SK-N-SH treated with all-trans-retinoic acid at 6 μM for 48 hours (cell line): ENCODE measurements around the gene FXYD2.
A peak's percentile ranks its signal among the peaks of the same experiment; 100 is the strongest.

Experiments used
- ATAC-seq: fragments of 200-7000 bp; cut with Tn5 transposase; 3 replicates; pipeline ENCODE4 v1.9.1; 2020; ENCODE audit warnings: mild to moderate bottlenecking, moderate library complexity
- ARNTL ChIP-seq: fragments of 450-650 bp; formaldehyde crosslinking; IDR thresholded peaks from 2 replicates; pipeline ENCODE4 v1.5.0; 2020; ENCODE audit warnings: low read depth, mild to moderate bottlenecking, moderate library complexity, borderline replicate concordance
- BACH2 ChIP-seq: fragments of 250-450 bp; sonication (Bioruptor Pico); IDR thresholded peaks from 2 replicates; pipeline ENCODE4 v1.9.0; 2021; ENCODE audit warnings: mild to moderate bottlenecking, borderline replicate concordance
- CSDC2 ChIP-seq: fragments of 250-450 bp; sonication (Bioruptor Pico); IDR thresholded peaks from 2 replicates; pipeline ENCODE4 v1.5.0; 2020; ENCODE audit warnings: mild to moderate bottlenecking, moderate library complexity
- CSRNP3 ChIP-seq: fragments of 250-450 bp; sonication (Bioruptor Pico); IDR thresholded peaks from 2 replicates; pipeline ENCODE4 v1.5.1; 2021; ENCODE audit warnings: mild to moderate bottlenecking, moderate library complexity
- ESRRG ChIP-seq: fragments of 250-450 bp; sonication (Bioruptor Pico); IDR thresholded peaks from 2 replicates; pipeline ENCODE4 v1.6.1; 2021; ENCODE audit warnings: mild to moderate bottlenecking
- GLIS3 ChIP-seq: fragments of 250-450 bp; sonication (Bioruptor Pico); IDR thresholded peaks from 2 replicates; pipeline ENCODE4 v1.5.0; 2020; ENCODE audit warnings: mild to moderate bottlenecking, moderate library complexity
- ISL1 ChIP-seq: fragments of 250-450 bp; sonication (Bioruptor Pico); IDR thresholded peaks from 2 replicates; pipeline ENCODE4 v2.1.2; 2022; ENCODE audit warnings: mild to moderate bottlenecking, moderate library complexity
- OSR1 ChIP-seq: fragments of 250-450 bp; sonication (Bioruptor Pico); IDR thresholded peaks from 2 replicates; pipeline ENCODE4 v1.8.0; 2022; ENCODE audit warnings: moderate library complexity, mild to moderate bottlenecking, inconsistent platforms
- PATZ1 ChIP-seq: fragments of 250-450 bp; sonication (Bioruptor Pico); IDR thresholded peaks from 2 replicates; pipeline ENCODE4 v1.8.0; 2020; ENCODE audit warnings: mild to moderate bottlenecking, moderate library complexity, borderline replicate concordance
- POU6F1 ChIP-seq: fragments of 250-450 bp; sonication (Bioruptor Pico); IDR thresholded peaks from 2 replicates; pipeline ENCODE4 v1.8.0; 2021; ENCODE audit warnings: low read depth, mild to moderate bottlenecking, moderate library complexity, borderline replicate concordance
- PPARA ChIP-seq: fragments of 250-450 bp; sonication (Bioruptor Pico); IDR thresholded peaks from 2 replicates; pipeline ENCODE4 v1.5.0; 2020; ENCODE audit warnings: mild to moderate bottlenecking, borderline replicate concordance
- RARB ChIP-seq: fragments of 250-450 bp; sonication (Bioruptor Pico); IDR thresholded peaks from 2 replicates; pipeline ENCODE4 v1.8.0; 2021; ENCODE audit warnings: mild to moderate bottlenecking, moderate library complexity
- SNAI2 ChIP-seq: fragments of 250-450 bp; sonication (Bioruptor Pico); IDR thresholded peaks from 2 replicates; pipeline ENCODE4 v1.5.0; 2020; ENCODE audit warnings: mild to moderate bottlenecking, moderate library complexity
- TCF4 ChIP-seq: fragments of 250-450 bp; sonication (Bioruptor Pico); IDR thresholded peaks from 2 replicates; pipeline ENCODE4 v1.8.0; 2021; ENCODE audit warnings: mild to moderate bottlenecking, moderate library complexity, borderline replicate concordance
- TOX ChIP-seq: fragments of 250-450 bp; sonication (Bioruptor Pico); IDR thresholded peaks from 2 replicates; pipeline ENCODE4 v1.8.0; 2021; ENCODE audit warnings: mild to moderate bottlenecking, moderate library complexity, borderline replicate concordance
- TSHZ2 ChIP-seq: fragments of 250-450 bp; sonication (Bioruptor Pico); IDR thresholded peaks from 2 replicates; pipeline ENCODE4 v1.5.0; 2020; ENCODE audit warnings: mild to moderate bottlenecking, moderate library complexity
- ZC3H10 ChIP-seq: fragments of 250-450 bp; sonication (Bioruptor Pico); IDR thresholded peaks from 2 replicates; pipeline ENCODE4 v1.5.1; 2021; ENCODE audit warnings: mild to moderate bottlenecking, moderate library complexity
- ZFP30 ChIP-seq: fragments of 450-650 bp; formaldehyde crosslinking; IDR thresholded peaks from 2 replicates; pipeline ENCODE4 v1.5.0; 2022; ENCODE audit warnings: mild to moderate bottlenecking, moderate library complexity
- ZNF565 ChIP-seq: fragments of 450-650 bp; formaldehyde crosslinking; conservative IDR thresholded peaks from 2 replicates; pipeline ENCODE4 v1.5.0; 2020; ENCODE audit warnings: low read depth, mild to moderate bottlenecking, moderate library complexity
- ZNF70 ChIP-seq: fragments of 450-650 bp; formaldehyde crosslinking; IDR thresholded peaks from 2 replicates; pipeline ENCODE4 v1.5.0; 2020; ENCODE audit warnings: mild to moderate bottlenecking, moderate library complexity
- ZNF8 ChIP-seq: fragments of 450-650 bp; formaldehyde crosslinking; IDR thresholded peaks from 2 replicates; pipeline ENCODE4 v1.5.0; 2020; ENCODE audit warnings: mild to moderate bottlenecking, moderate library complexity

FXYD2 gene

GRCh38 chr11:117862019-117862725 lies 37.6 kb upstream of the FXYD2 start:
- ATAC-seq: no peak
- TF ChIP-seq PATZ1 (CRISPR knock-in tag): no peak
- TF ChIP-seq, all 23 proteins: peak for 0

- TF ChIP-seq ISL1 (CRISPR knock-in tag) (no peak), ZNF70 (CRISPR knock-in tag) (peak; percentile 93)
These were observed 36.8 kb upstream of the FXYD2 start for GRCh38 chr11:117861151-117862018.

GRCh38 chr11:117860139-117860538 lies 35.6 kb upstream of the FXYD2 start:
- ATAC-seq: no peak
- TF ChIP-seq PPARA (CRISPR knock-in tag) (no peak), ESRRG (CRISPR knock-in tag) (no peak), ZNF565 (CRISPR knock-in tag) (no peak), POU6F1 (CRISPR knock-in tag) (no peak), BACH2 (CRISPR knock-in tag) (no peak), ARNTL (CRISPR knock-in tag) (no peak), SNAI2 (no peak), CSRNP3 (no peak), ZNF8 (CRISPR knock-in tag) (no peak), TCF4 (no peak), PATZ1 (CRISPR knock-in tag) (no peak), RARB (CRISPR knock-in tag) (no peak), ZFP30 (CRISPR knock-in tag) (no peak), ISL1 (CRISPR knock-in tag) (no peak), GLIS3 (CRISPR knock-in tag) (no peak), OSR1 (no peak), CSDC2 (CRISPR knock-in tag) (no peak)
- TF ChIP-seq, all 23 proteins: peak for 0

More at GRCh38 chr11:117861151-117862018, 36.8 kb upstream of the FXYD2 start:
- peak; percentile 59 for ATAC-seq

GRCh38 chr11:117859488-117860112 lies 35.1 kb upstream of the FXYD2 start:
- no peak for ATAC-seq
- no peak for TF ChIP-seq SNAI2
- no peak for TF ChIP-seq ZC3H10 (CRISPR knock-in tag)
- TF ChIP-seq ZNF8 (CRISPR knock-in tag): no peak
- TF ChIP-seq PATZ1 (CRISPR knock-in tag): no peak
- no peak for TF ChIP-seq CSDC2 (CRISPR knock-in tag)
- TF ChIP-seq BACH2 (CRISPR knock-in tag): no peak
- TF ChIP-seq GLIS3 (CRISPR knock-in tag): no peak
- no peak for TF ChIP-seq TOX
- no peak for TF ChIP-seq TSHZ2 (CRISPR knock-in tag)
- no peak for TF ChIP-seq OSR1
- TF ChIP-seq RARB (CRISPR knock-in tag): no peak
- TF ChIP-seq ARNTL (CRISPR knock-in tag): no peak
- no peak for TF ChIP-seq ISL1 (CRISPR knock-in tag)
- no peak for TF ChIP-seq PPARA (CRISPR knock-in tag)
